A549 (cell line): ENCODE measurements around the gene HEPHL1. TPM values are rescaled to one million over a fixed set of nuclear protein-coding genes. Genes with fewer than 3 reads are reported as not detected.
A peak's percentile ranks its signal among the peaks of the same experiment; 100 is the strongest.

ENCODE experiments used
- ATAC-seq, 2 experiments: fragments of 200-7000 bp in 1 of 2; fragments of >200 bp in 1 of 2; cut with Nextera tagmentation in 1 of 2; cut with Tn5 transposase in 1 of 2; 3 replicates each; pipeline versions ENCODE4 v1.8.0 to v1.9.1; 2018 to 2020; ENCODE audit warnings: mild to moderate bottlenecking in 1 of 2, moderate library complexity in 1 of 2
- CTCF ChIA-PET: fragments of 300-600 bp; sonication (Branson Sonifier 250); formaldehyde crosslinking; extraction: SDS; loops from one replicate; lab custom pipeline; 2021; ENCODE audit warnings: antibody characterized with exemption, inconsistent platforms; lab: Yijun Ruan, JAX
- POLR2A ChIA-PET: fragments of 350-600 bp; formaldehyde crosslinking; extraction: SDS; loops from one replicate; lab custom pipeline; 2021; ENCODE audit warnings: antibody characterized with exemption, inconsistent platforms; lab: Yijun Ruan, JAX
- DNase-seq, 2 experiments: peaks; one replicate each; pipeline versions ENCODE4 v3.0.0 to v3.0.0-alpha.2; 2011 to 2016; ENCODE audit warnings: low read depth in 1 of 2, low spot score in 1 of 2
- FAIRE-seq: peaks from 2 replicates; lab custom pipeline; 2011; peaks lifted over from hg19 to GRCh38; lab: Jason Lieb, UNC
- H3K27ac ChIP-seq, 2 experiments: fragments of >200 bp; sonication (Bioruptor Twin); formaldehyde crosslinking; 3 replicates each; pipeline ENCODE4 v1.5.1; 2016 to 2017
- H3K4me1 ChIP-seq: fragments of >200 bp; sonication (Bioruptor Twin); formaldehyde crosslinking; 3 replicates; pipeline ENCODE4 v1.6.1; 2016
- H3K4me2 ChIP-seq: fragments of >200 bp; sonication (Bioruptor Twin); formaldehyde crosslinking; 3 replicates; pipeline ENCODE4 v1.6.1; 2016
- H3K4me3 ChIP-seq: fragments of >200 bp; sonication (Bioruptor Twin); formaldehyde crosslinking; 3 replicates; pipeline ENCODE4 v1.5.1; 2016
- H3K9me3 ChIP-seq: fragments of >200 bp; sonication (Bioruptor Twin); formaldehyde crosslinking; 3 replicates; pipeline ENCODE4 v1.6.1; 2016
- CBX2 ChIP-seq: fragments of 200-600 bp; sonication (generic); IDR thresholded peaks from 2 replicates; pipeline ENCODE4 v1.6.1; 2016; ENCODE audit warnings: low read depth, mild to moderate bottlenecking, borderline replicate concordance
- CBX8 ChIP-seq: fragments of 200-600 bp; sonication (generic); IDR thresholded peaks from 2 replicates; pipeline ENCODE4 v1.6.1; 2016
- CEBPB ChIP-seq, 2 experiments: fragments of >200 bp in 1 of 2; sonication (Bioruptor Twin) in 1 of 2; formaldehyde crosslinking in 1 of 2; IDR thresholded peaks; 2 replicates each; pipeline ENCODE4 v1.6.1; 2012 to 2016
- CHD2 ChIP-seq: fragments of 150-350 bp; IDR thresholded peaks from 2 replicates; pipeline ENCODE4 v1.6.1; 2014; ENCODE audit warnings: low read length; ENCODE audit not compliant: partially characterized antibody
- CHD4 ChIP-seq: fragments of 200-600 bp; sonication (generic); IDR thresholded peaks from 2 replicates; pipeline ENCODE4 v1.6.1; 2016; ENCODE audit warnings: antibody characterized with exemption, mild to moderate bottlenecking, borderline replicate concordance
- EHMT2 ChIP-seq: fragments of 200-600 bp; sonication (generic); IDR thresholded peaks from 2 replicates; pipeline ENCODE4 v1.6.1; 2016; ENCODE audit warnings: antibody characterized with exemption, low read depth, mild to moderate bottlenecking, moderate library complexity
- FOSL2 ChIP-seq, 2 experiments: fragments of 450-650 bp in 1 of 2; fragments of >200 bp in 1 of 2; sonication (Bioruptor Twin) in 1 of 2; formaldehyde crosslinking; IDR thresholded peaks; 2 replicates each; pipeline versions ENCODE4 v1.5.0 to v1.6.1; 2016 to 2020; ENCODE audit warnings: mild to moderate bottlenecking in 1 of 2, moderate library complexity in 1 of 2
- FOXS1 ChIP-seq: fragments of 250-450 bp; sonication (Bioruptor Pico); IDR thresholded peaks from 2 replicates; pipeline ENCODE4 v1.5.0; 2020; ENCODE audit warnings: mild to moderate bottlenecking, moderate library complexity
- HEYL ChIP-seq: fragments of 250-450 bp; sonication (Bioruptor Pico); IDR thresholded peaks from 2 replicates; pipeline ENCODE4 v1.8.0; 2021; ENCODE audit warnings: mild to moderate bottlenecking, moderate library complexity
- HOXB13 ChIP-seq: fragments of 250-450 bp; sonication (Bioruptor Pico); IDR thresholded peaks from 2 replicates; pipeline ENCODE4 v1.5.0; 2020; ENCODE audit warnings: low read depth, mild to moderate bottlenecking, moderate library complexity
- JUN ChIP-seq, 2 experiments: fragments of >200 bp; sonication (Bioruptor Twin); formaldehyde crosslinking; IDR thresholded peaks; 2 replicates in 1 of 2; 3 replicates in 1 of 2; pipeline ENCODE4 v1.6.1; 2016 to 2017
- KDM5A ChIP-seq: fragments of 200-600 bp; sonication (generic); IDR thresholded peaks from 2 replicates; pipeline ENCODE4 v1.6.1; 2016; ENCODE audit warnings: antibody characterized with exemption, mild to moderate bottlenecking
- MAFK ChIP-seq: fragments of 450-650 bp; IDR thresholded peaks from 2 replicates; pipeline ENCODE4 v1.6.1; 2014; ENCODE audit not compliant: partially characterized antibody
- MAZ ChIP-seq: fragments of 150-350 bp; IDR thresholded peaks from 2 replicates; pipeline ENCODE4 v1.6.1; 2014; ENCODE audit warnings: antibody characterized with exemption, low read depth, low read length, borderline replicate concordance
- POLR2A ChIP-seq: IDR thresholded peaks from 2 replicates; pipeline ENCODE4 v1.6.1; 2012; ENCODE audit warnings: mild to moderate bottlenecking, low read length
- RAD21 ChIP-seq, 2 experiments: fragments of >200 bp in 1 of 2; sonication (Bioruptor Twin) in 1 of 2; formaldehyde crosslinking in 1 of 2; IDR thresholded peaks in 1 of 2; conservative IDR thresholded peaks in 1 of 2; 2 replicates in 1 of 2; 3 replicates in 1 of 2; pipeline ENCODE4 v1.6.1; 2012 to 2018; ENCODE audit warnings: inconsistent platforms in 1 of 2
- RARB ChIP-seq: fragments of 250-450 bp; sonication (Bioruptor Pico); IDR thresholded peaks from 2 replicates; pipeline ENCODE4 v1.8.0; 2021; ENCODE audit warnings: mild to moderate bottlenecking, moderate library complexity
- SREBF2 ChIP-seq: fragments of 450-650 bp; IDR thresholded peaks from 2 replicates; pipeline ENCODE4 v1.6.1; 2014; ENCODE audit warnings: mild to moderate bottlenecking, moderate library complexity
- TFCP2L1 ChIP-seq: fragments of 250-450 bp; sonication (Bioruptor Pico); IDR thresholded peaks from 2 replicates; pipeline ENCODE4 v1.5.0; 2021; ENCODE audit warnings: mild to moderate bottlenecking
- ZC3H11A ChIP-seq: fragments of 450-650 bp; IDR thresholded peaks from 2 replicates; pipeline ENCODE4 v1.6.1; 2014; ENCODE audit warnings: antibody characterized with exemption, mild to moderate bottlenecking
- ZFP36 ChIP-seq: fragments of 450-650 bp; IDR thresholded peaks from 2 replicates; pipeline ENCODE4 v1.6.1; 2014; ENCODE audit warnings: borderline replicate concordance; ENCODE audit not compliant: partially characterized antibody
- ZNF302 ChIP-seq: fragments of 250-450 bp; sonication (Bioruptor Pico); IDR thresholded peaks from 2 replicates; pipeline ENCODE4 v1.9.0; 2021; ENCODE audit warnings: inconsistent platforms, mild to moderate bottlenecking, moderate library complexity
- ZSCAN20 ChIP-seq: fragments of 250-450 bp; sonication (Bioruptor Pico); IDR thresholded peaks from 2 replicates; pipeline ENCODE4 v1.8.0; 2022; ENCODE audit warnings: mild to moderate bottlenecking, moderate library complexity
- WGBS: methylation state at CpG from one replicate; pipeline ENCODE4 v1.1.6; 2017; ENCODE audit errors: missing lambda C conversion rate; 5-methylcytosine and 5-hydroxymethylcytosine counted together
- polyA plus RNA-seq, 4 experiments: library from polyadenylated mRNA; depleted of rRNA in 3 of 4; stranded (reverse); fragments of >200 nt; fragmentation: RNase III in 1 of 4; extraction: RNeasy Plus Mini Kit Qiagen cat#74134 plus additional on column Dnase treatment in 1 of 4; gene quantifications; 2 replicates in 3 of 4; 3 replicates in 1 of 4; pipeline ENCODE4 v1.2.3, GENCODE V29; 2011 to 2017
- TF ChIP-seq, protein P1 (sequence below): fragments of 250-450 bp; sonication (Bioruptor Pico); IDR thresholded peaks from 2 replicates; pipeline ENCODE4 v1.5.0; 2021; ENCODE audit warnings: mild to moderate bottlenecking, moderate library complexity, borderline replicate concordance
- TF ChIP-seq, protein P2 (sequence below): fragments of >200 bp; sonication (Bioruptor Twin); formaldehyde crosslinking; IDR thresholded peaks from 3 replicates; pipeline ENCODE4 v1.6.1; 2016
- TF ChIP-seq, protein P3 (sequence below): fragments of >200 bp; sonication (Bioruptor Twin); formaldehyde crosslinking; IDR thresholded peaks from 3 replicates; pipeline ENCODE4 v1.5.1; 2016

HEPHL1 gene
- polyA plus RNA-seq, 2 of the 4 experiments (the other 2 are of a cell fraction): not detected

DNA sequence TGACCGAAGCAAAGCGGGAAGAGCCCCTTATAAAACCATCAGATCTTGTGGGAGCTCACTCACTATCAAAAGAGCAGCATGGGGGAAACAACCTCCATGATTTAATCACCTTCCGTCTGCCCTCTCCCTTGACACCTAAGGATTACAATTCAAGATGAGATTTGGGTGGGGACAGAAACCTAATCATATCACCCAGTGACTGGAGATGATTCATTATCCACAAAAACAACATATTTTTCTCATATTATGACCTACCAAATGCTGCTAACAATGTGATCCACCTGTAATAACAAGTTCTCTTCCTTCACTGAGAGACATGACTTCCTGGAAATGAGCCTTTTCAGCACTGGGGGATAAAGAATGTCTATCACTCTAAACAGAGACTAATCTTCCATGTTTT lies 23.4 kb upstream of the HEPHL1 start:
- Histone ChIP-seq H3K4me3 (no peak overlapping the region), H3K4me1 (no peaks in the 10 kb centered on the region), H3K9me3 (no peaks in the 10 kb centered on the region), H3K4me2 (no peak overlapping the region), H3K27ac (no peak overlapping the region)
- CTCF ChIA-PET: no interaction called here
- DNase-seq (no peak), FAIRE-seq (no peak)
- WGBS: 44% methylated on average over 3 of the region's 3 CpGs
- POLR2A ChIA-PET: no interaction called here
- TF ChIP-seq JUN (IDR thresholded peaks at IDR 0.05): no peak
- no peak for TF ChIP-seq HEYL (CRISPR knock-in tag)
- no peak for TF ChIP-seq FOXS1
- no peak for TF ChIP-seq POLR2A
- no peak for TF ChIP-seq EHMT2
- TF ChIP-seq HOXB13 (CRISPR knock-in tag): no peak
- no peak for TF ChIP-seq SREBF2
- TF ChIP-seq, protein P1, sequence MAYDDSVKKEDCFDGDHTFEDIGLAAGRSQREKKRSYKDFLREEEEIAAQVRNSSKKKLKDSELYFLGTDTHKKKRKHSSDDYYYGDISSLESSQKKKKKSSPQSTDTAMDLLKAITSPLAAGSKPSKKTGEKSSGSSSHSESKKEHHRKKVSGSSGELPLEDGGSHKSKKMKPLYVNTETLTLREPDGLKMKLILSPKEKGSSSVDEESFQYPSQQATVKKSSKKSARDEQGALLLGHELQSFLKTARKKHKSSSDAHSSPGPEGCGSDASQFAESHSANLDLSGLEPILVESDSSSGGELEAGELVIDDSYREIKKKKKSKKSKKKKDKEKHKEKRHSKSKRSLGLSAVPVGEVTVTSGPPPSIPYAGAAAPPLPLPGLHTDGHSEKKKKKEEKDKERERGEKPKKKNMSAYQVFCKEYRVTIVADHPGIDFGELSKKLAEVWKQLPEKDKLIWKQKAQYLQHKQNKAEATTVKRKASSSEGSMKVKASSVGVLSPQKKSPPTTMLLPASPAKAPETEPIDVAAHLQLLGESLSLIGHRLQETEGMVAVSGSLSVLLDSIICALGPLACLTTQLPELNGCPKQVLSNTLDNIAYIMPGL (CRISPR knock-in tag): no peak
- TF ChIP-seq, protein P2, sequence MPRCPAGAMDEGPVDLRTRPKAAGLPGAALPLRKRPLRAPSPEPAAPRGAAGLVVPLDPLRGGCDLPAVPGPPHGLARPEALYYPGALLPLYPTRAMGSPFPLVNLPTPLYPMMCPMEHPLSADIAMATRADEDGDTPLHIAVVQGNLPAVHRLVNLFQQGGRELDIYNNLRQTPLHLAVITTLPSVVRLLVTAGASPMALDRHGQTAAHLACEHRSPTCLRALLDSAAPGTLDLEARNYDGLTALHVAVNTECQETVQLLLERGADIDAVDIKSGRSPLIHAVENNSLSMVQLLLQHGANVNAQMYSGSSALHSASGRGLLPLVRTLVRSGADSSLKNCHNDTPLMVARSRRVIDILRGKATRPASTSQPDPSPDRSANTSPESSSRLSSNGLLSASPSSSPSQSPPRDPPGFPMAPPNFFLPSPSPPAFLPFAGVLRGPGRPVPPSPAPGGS: no peak
- TF ChIP-seq, all 56 proteins: peak for 0
- no peak for ATAC-seq

DNA sequence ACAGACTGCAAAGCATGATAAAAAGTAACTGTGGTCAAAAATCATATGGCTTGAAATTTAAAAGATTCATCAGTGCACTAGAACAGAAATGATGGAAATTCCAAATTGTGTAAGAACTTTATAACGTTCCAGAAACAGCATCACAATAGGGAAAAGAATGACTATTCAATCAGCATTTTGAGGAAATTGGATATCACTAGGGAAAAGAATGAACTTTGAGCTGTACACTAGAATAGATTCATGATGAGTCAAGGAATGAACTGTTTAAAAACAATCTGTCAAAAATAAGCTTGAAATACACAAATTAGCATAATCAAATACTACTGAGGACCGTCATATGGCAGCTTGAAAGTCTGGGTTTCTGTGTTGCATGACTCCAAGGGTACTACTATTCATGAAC lies 20.5 kb upstream of the HEPHL1 start:
- DNase-seq (no peak), FAIRE-seq (no peak), ATAC-seq (no peak)
- H3K9me3 ChIP-seq: no peaks in the 10 kb centered on the region
- 8% methylated on average over 2 of the region's 2 CpGs for WGBS
- no peak overlapping the region for H3K27ac ChIP-seq
- POLR2A ChIA-PET: no interaction called here
- H3K4me3 ChIP-seq: no peak overlapping the region
- TF ChIP-seq RAD21 (conservative IDR thresholded peaks at IDR 0.05 in 1 of 2, IDR thresholded peaks at IDR 0.05 in 1 of 2) (no peak), MAFK (no peak), CEBPB (IDR thresholded peaks at IDR 0.05) (no peak), MAZ (no peak), JUN (IDR thresholded peaks at IDR 0.05) (no peak), ZFP36 (no peak)
- TF ChIP-seq, protein P2: no peak
- TF ChIP-seq, all 56 proteins: peak for 0
- CTCF ChIA-PET: no interaction called here
- H3K4me1 ChIP-seq: no peaks in the 10 kb centered on the region
- H3K4me2 ChIP-seq: no peak overlapping the region

DNA sequence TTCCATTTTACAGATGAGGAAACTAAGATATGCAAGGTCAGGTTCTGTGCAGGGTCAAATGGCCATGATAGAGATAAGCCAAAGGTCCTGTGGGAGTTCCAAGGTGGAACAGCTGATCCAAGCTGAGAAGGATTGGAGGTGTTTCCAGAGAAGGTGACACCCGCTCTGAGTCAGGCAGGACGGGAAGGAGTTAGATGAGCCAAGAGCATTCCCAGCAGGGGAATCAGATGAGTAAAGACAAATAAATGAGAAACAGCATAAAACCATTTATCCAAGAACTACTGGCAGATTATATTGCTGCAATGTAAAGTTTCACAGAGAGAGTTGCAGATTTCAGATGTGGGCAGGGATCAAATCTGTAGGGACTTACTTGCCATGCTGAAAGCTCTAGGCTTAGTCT lies 18.9 kb upstream of the HEPHL1 start:
- ATAC-seq: peak in 1 of 2 experiments; percentile 59; a peak in 1 of 6 replicates
- CTCF ChIA-PET: no interaction called here

More for the DNA sequence above, 18.9 kb upstream of the HEPHL1 start:
- H3K4me2 ChIP-seq: no peak overlapping the region
- FAIRE-seq: no peak
- no peak overlapping the region for H3K4me3 ChIP-seq
- TF ChIP-seq KDM5A: no peak
- TF ChIP-seq, protein P3, sequence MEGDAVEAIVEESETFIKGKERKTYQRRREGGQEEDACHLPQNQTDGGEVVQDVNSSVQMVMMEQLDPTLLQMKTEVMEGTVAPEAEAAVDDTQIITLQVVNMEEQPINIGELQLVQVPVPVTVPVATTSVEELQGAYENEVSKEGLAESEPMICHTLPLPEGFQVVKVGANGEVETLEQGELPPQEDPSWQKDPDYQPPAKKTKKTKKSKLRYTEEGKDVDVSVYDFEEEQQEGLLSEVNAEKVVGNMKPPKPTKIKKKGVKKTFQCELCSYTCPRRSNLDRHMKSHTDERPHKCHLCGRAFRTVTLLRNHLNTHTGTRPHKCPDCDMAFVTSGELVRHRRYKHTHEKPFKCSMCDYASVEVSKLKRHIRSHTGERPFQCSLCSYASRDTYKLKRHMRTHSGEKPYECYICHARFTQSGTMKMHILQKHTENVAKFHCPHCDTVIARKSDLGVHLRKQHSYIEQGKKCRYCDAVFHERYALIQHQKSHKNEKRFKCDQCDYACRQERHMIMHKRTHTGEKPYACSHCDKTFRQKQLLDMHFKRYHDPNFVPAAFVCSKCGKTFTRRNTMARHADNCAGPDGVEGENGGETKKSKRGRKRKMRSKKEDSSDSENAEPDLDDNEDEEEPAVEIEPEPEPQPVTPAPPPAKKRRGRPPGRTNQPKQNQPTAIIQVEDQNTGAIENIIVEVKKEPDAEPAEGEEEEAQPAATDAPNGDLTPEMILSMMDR: no peak
- no peak for TF ChIP-seq ZNF302 (CRISPR knock-in tag)
- TF ChIP-seq, protein P1 (CRISPR knock-in tag): no peak
- no peak for TF ChIP-seq FOSL2 (IDR thresholded peaks at IDR 0.05)
- TF ChIP-seq FOSL2 (CRISPR knock-in tag; IDR thresholded peaks at IDR 0.05): no peak
- no peak for TF ChIP-seq TFCP2L1 (CRISPR knock-in tag)
- no peak for TF ChIP-seq CHD4
- TF ChIP-seq CBX8: no peak
- TF ChIP-seq ZSCAN20 (CRISPR knock-in tag): no peak
- TF ChIP-seq CHD2: no peak
- no peak for TF ChIP-seq RARB (CRISPR knock-in tag)
- no peak for TF ChIP-seq ZC3H11A
- TF ChIP-seq EHMT2: no peak
- TF ChIP-seq CBX2: no peak
- POLR2A ChIA-PET: no interaction called here
- H3K27ac ChIP-seq: no peak overlapping the region
- H3K4me1 ChIP-seq: no peaks in the 10 kb centered on the region
- no peaks in the 10 kb centered on the region for H3K9me3 ChIP-seq
- WGBS: 0% methylated on average over 2 of the region's 2 CpGs
- peak in 1 of 2 experiments; percentile 13 for DNase-seq
